Measurements from ENCODE around the gene NBEA.
"Not testable (repeated sequence)": the region's sequence is repeated elsewhere in the genome, so short reads cannot be mapped to it uniquely, and the experiment has no call there.

The NBEA gene

GRCh38 chr13:35092251-35092650, 150.2 kb downstream of the NBEA start:
- DNase-seq: no peak

DNA sequence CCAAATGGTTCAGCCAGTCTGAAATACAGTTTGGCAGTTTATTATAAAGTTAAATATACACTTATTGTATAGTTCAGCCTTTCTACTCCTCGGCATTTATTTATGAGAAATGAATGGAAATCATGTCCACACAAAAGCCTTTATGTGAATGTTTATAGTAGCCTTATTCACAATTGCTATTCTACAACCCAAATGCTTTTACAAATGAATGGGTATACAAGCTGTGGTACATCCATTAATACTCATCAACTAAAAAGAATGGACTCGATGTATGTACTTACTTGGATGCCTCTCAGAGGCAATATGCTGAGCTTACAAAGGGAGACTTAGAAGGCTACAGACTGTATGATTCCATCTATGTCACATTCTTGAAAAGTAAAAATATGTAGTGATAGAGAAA, 150.7 kb downstream of the NBEA start:
- no peak for DNase-seq

GRCh38 chr13:35093356-35093755, 151.3 kb downstream of the NBEA start:
- no peak for DNase-seq

- not testable (repeated sequence) for DNase-seq
Observed at GRCh38 chr13:35106771-35107170, 164.7 kb downstream of the NBEA start.

DNA sequence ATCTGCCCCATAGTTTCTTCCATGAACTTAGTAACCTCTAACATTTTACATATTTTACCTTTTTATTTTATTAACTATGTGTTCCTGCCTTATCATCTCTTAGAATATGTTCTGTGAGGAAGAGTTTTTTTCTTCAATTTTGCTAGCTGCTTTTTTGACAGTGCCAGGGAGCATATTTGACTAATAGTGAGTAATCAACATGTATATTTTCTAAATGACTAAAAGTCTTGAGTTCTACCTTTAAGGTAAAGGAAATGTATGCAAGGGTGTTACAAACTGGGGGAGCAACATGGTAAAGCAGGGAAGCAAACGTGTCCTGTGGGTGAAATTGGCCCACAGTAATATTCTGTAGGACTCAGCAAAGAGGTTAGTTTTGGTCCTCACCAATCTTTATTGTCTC, 165.5 kb downstream of the NBEA start:
- no peak for DNase-seq

GRCh38 chr13:35113612-35114011, 171.5 kb downstream of the NBEA start:
- not testable (repeated sequence) for DNase-seq

GRCh38 chr13:35127466-35127865, 185.4 kb downstream of the NBEA start:
- DNase-seq: no peak

DNA sequence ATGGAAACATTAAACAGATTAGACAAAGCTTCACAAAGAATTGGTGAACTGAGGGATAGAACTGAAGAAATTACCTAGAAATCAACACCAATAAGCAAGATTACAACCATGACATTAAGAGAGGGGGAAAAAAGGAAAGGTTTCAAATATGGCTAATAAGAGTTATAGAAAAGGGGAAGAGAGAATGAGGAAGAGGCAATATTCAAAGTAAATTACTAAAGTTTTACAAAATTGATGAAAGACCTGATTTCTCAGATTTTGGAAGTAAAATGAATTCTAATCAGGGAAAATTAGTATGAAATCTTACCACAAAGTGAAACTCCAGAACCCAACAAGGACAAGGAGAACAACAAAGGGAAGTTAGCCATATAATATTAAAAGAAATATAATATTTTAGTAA, 187.4 kb downstream of the NBEA start:
- no peak for DNase-seq

DNA sequence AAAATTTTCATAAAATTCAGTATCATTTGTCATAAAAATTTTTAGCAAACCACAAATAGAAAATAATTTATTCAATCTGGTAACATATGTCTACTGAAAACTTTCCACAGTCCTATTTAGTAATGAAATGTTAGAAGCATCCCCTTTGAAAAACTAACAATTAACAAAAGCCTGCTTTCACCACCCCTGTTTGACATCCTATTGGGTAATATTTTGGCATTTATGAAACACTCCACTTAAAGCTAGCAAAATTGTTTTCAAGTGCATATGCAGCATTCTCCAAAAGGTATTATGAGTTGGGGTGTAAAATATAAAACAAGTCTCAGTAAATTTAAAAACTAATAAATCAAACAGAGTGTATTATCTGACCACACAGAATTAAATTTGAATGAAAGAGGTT, 189.4 kb downstream of the NBEA start:
- no peak for DNase-seq

- DNase-seq: no peak
Observed at GRCh38 chr13:35136585-35136984, 194.5 kb downstream of the NBEA start.

DNA sequence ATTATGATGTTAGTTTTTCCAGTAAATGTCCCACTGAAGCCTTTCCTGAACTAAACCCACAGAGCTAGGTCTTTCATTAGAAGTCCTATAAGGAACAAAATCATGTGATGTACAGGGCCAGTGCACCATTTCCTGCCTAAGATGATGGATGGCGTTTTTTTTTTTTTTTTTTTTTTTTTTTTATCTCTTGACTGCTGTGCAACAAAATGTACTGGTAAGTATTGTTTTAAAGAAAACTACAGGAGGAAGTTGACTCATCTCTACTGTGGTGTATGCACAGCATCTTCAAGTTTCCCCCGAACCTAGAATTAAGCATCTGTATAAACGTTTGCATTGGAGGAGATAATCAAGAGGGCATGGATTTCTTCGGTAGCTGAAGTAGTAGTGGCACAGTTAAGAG, 197.5 kb downstream of the NBEA start:
- DNase-seq: no peak

DNA sequence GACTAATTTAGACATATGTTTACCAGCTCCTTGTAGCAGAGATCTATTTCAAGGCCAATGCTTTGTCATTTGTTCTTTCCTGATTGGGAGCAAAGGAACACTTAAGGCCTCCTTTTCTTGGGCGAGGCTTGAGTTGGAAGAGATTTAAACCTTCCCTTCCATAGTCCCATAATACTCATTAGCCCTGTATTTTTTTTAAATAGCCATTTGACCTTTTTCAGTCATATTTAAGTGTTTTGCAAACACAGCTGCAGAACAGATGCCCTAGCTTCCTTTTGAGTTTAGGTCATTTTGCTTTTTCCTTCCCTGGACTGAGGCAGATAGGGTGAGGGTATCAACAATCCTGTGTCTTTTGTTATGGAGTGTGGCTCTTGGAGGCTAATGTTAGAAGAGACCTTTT, 198.3 kb downstream of the NBEA start:
- DNase-seq: no peak

DNA sequence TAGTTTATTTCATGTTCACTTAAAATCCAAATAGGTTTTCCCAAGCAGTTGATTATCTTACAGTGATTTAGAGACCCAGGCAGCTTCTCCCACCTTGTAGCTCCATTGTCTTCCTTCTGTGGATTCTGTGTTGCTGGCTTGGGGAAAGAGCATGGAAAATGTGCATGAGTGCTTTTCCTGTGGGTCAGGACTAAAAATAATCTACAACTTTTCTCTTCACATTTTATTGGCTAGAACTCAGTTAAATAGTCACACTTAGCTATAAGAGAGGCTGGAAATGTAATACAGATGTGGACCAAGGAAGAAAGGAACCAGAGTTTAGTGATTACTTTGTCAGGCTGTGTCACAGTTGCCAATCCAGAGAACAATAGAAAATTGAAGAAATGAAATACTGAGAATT, 198.8 kb downstream of the NBEA start:
- DNase-seq: no peak

DNA sequence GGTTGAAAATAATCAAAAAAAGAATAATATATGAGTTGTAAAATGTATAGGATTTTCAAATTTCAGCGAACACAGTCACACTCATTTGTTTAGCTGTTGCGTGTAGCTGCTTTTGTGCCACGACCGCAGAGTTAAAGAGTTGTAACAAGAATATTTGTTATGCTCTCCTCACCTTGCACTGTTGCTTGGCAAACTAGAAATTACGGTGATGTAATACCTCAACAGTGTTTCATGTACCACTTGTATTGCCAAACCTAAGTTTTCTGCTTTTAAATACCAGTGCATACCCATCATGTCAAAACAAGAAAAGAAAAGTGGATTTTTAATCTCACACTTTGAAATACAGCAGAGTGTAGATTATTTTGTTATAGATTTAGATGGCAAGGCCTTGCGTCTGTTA, 201.1 kb downstream of the NBEA start:
- DNase-seq: no peak

DNA sequence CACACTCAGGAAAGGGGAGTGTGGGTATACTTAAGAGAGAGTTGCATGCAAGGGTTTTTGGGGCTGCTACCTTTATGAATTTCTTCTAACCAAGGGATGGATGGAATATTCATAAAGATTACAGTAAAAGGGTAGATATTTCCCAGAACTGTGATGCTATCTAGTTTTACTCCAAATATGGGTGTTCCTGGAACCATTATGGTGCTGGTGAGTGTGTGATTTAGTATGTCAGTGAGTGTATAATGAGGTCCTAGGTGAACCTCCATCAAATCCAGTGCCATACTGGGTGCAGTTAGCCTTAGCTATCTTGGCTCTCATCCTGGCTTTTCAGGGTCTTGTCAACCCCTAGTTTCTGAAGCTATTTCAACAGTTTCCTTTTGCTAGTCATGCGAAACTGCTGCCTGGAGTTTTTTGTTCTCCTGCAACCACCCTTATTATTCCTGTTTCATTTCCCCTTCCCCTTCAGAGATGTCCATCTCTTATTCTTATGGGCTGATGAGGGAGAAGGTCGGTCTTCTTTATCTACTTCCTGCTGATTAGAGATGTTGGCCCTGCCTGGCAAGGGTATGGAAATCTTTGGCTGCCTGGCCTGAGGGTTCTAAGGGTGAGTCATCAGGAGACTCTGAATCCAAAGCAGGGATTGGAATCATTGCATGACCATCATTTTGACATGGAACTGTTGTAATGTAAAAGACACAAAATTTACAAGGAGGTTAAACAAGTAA, 202.3 kb downstream of the NBEA start:
- no peak for DNase-seq

DNA sequence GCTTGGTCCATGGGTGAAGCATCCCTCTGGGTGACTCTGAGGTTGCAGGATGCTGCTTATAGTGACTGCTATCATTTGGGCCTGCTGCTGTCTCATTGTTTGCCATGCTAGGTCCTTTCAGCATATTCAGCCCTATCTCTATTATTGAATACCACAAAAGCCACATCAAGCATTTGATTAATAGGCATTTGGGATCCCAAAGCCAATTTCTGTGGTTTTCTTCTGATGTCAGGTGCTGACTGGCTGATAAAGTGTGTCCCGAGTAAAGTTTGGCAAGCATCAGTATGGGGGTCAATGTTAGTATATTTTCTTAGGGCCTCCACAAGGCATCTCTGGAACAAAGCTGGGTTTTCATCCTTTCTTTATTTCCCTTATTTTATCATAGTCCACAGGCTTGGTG, 204.6 kb downstream of the NBEA start:
- no peak for DNase-seq

DNA sequence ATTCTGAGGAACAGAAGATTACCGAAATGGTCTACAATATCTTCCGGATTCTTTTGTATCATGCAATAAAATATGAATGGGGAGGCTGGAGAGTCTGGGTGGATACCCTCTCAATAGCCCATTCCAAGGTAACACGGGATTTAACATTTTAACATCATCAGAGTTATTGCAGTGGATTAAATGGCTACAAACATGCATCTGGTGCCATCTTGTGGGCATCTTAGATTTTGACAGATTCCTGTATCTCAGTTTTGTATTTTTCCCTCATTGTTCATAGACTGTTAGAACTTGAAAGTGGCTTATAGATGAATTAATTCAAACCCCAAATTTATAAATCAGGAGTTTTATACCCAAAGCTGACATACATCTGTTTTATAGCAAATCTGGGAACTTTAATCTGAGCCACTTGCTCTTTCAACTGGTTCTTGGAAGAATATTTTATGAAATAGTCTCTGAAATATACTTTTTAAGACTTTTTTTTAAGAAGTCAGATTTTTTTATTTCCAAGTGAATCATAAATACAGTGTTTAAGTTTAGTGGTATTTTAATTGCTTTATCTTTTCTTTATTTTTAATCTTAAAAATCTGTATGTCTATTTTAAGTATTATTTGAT, 215.2 kb downstream of the NBEA start:
- peak; percentile 52 for DNase-seq

DNA sequence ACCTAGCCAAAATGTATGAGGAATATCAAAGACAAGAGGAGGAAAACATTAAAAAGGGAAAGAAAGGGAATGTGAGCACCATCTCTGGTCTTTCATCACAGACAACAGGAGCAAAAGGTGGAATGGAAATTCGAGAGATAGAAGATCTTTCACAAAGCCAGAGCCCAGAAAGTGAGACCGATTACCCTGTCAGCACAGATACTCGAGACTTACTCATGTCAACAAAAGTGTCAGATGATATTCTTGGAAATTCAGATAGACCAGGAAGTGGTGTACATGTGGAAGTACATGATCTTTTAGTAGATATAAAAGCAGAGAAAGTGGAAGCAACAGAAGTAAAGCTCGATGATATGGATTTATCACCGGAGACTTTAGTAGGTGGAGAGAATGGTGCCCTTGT, 217.0 kb downstream of the NBEA start:
- DNase-seq: no peak

DNA sequence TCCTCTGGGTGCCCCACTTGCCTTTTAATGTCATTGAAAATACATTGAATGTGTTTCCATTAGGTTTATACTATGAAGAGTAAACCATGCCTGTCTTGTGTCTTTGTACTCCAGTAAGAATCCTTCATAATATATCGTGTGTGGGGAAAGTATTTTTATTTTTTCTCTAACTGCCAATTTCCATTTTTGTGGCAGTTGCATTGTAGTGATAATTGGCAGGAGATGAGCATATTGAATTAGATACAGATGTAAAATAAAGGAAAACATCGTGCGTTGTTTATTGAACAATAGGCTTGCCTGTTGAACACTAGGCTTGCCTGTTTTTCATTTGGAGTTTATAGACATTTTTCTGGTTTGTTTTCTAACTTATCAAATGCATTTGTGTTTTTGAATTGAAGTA, 218.8 kb downstream of the NBEA start:
- DNase-seq: no peak

DNA sequence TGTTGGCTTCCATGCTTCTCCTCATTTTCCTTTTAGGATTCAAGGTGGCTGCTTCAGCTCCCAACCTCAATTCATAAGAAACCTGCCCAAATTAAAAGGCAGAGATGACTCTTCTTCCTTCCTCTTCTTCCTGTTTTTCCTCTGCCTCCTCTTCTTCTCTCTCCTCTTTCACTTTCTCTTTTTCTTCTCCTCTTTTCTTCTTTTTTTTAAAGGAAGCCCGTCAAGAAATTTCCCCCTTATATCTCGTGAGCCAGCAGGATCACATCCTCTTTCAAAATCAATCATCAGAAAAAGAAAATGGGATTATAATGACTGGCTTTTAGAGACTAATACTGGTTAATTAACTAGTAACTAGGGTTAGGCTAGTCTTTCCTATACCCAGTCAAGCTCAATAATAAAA, 220.3 kb downstream of the NBEA start:
- DNase-seq: no peak

DNA sequence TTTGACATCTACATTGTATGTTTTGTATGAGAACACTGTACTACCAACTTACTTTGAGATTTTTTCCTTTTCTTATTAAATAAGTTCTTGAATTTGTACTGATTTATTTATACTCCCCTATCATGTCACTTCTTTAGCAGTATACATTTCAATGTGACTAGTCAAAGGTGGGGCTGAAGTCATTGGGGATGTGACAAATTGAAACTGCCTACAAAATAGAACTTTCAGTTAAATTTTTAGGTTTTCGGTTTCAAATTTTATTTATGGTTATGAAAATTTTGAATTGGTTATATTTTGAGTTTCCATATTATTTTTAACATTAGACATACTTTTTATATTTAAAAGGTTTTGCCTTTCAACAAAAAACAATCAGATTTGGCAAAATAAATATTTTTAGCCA, 221.6 kb downstream of the NBEA start:
- DNase-seq: no peak

GRCh38 chr13:35164324-35164932, 222.4 kb downstream of the NBEA start:
- DNase-seq: peak; percentile 50

DNA sequence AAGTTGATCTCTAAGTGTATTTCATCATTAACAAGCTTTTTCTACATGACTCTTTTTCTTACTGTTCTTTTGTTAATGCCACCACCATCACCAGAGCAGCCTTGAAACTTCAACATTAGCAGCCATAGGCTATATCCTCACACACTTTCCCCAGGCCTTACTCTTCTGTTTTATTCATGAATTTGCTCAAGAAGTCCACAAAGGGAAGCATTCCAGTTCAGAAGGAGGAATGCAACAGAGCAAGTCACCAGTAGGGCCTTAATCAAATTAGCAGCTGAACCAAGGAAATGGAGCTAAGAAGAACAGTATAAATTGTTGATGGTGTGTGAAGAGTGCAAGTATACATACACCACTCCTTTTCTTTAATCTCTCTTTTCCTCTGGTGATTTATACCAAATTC, 223.1 kb downstream of the NBEA start:
- DNase-seq: no peak

GRCh38 chr13:35179494-35179893, 237.4 kb downstream of the NBEA start:
- DNase-seq: no peak

Measured in KG1 (cell line).